HUES64 (cell line): ENCODE data around the gene TTC31.

Experiments used
- H3K27ac ChIP-seq: 2 replicates; pipeline ENCODE4 v1.7.0; 2013; ENCODE audit warnings: low read depth, low read length, inconsistent platforms
- H3K27me3 ChIP-seq: 2 replicates; pipeline ENCODE4 v1.6.1; 2013; ENCODE audit warnings: mild to moderate bottlenecking, low read length; ENCODE audit not compliant: insufficient read depth
- H3K36me3 ChIP-seq: 2 replicates; pipeline ENCODE4 v1.6.1; 2013; ENCODE audit warnings: mild to moderate bottlenecking, low read length; ENCODE audit not compliant: insufficient read depth
- H3K4me1 ChIP-seq: 2 replicates; pipeline ENCODE4 v1.6.1; 2013; ENCODE audit warnings: mild to moderate bottlenecking, low read length, moderate library complexity; ENCODE audit not compliant: insufficient read depth
- H3K4me3 ChIP-seq: 2 replicates; pipeline ENCODE4 v1.5.1; 2013; ENCODE audit warnings: mild to moderate bottlenecking, low read length, moderate library complexity
- H3K9ac ChIP-seq: 2 replicates; pipeline ENCODE4 v1.6.1; 2013; ENCODE audit warnings: mild to moderate bottlenecking, low read depth, low read length
- H3K9me3 ChIP-seq: 2 replicates; pipeline ENCODE4 v1.6.1; 2013; ENCODE audit warnings: low read depth, low read length; ENCODE audit not compliant: insufficient read depth
- WGBS: fragments of 150-250, 120-280 bp; methylation state at CpG from one replicate; pipeline ENCODE4 v1.1.7; 2013; ENCODE audit warnings: missing lambda C conversion rate; 5-methylcytosine and 5-hydroxymethylcytosine counted together

TTC31 gene

DNA sequence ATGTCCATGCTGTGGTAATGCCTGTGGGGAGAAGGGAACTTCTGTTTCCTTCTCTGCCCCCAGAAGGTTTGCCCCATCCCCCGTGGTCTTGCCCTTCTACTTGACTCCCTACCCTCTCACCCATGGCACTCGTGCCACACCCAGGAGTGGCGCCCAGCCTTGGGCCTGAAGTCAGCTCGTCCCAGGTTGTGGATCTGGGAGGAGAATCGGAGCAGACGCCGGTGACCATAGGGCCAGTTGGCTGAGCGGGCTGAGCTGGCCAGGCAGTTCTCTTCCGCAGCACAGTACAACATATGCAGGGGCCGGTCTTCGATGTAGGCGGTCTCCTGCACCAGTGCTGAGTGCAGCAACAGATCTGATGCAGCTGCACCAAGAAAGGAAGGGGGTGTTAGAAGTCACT is 51.5 kb downstream of the TTC31 start:
- H3K36me3 ChIP-seq: peaks cover 30% of the 10 kb centered on the region
- 0 out of 2 replicates have a peak, but pooled peaks cover 4% of the 10 kb centered on the region for H3K4me1 ChIP-seq
- 95% methylated on average over 12 of the region's 12 CpGs for whole genome bisulfite sequencing
- H3K9me3 ChIP-seq: no peaks in the 10 kb centered on the region
- no peak overlapping the region for H3K9ac ChIP-seq
- H3K4me3 ChIP-seq: no peak overlapping the region
- H3K27ac ChIP-seq: no peak overlapping the region
- no peaks in the 10 kb centered on the region for H3K27me3 ChIP-seq

DNA sequence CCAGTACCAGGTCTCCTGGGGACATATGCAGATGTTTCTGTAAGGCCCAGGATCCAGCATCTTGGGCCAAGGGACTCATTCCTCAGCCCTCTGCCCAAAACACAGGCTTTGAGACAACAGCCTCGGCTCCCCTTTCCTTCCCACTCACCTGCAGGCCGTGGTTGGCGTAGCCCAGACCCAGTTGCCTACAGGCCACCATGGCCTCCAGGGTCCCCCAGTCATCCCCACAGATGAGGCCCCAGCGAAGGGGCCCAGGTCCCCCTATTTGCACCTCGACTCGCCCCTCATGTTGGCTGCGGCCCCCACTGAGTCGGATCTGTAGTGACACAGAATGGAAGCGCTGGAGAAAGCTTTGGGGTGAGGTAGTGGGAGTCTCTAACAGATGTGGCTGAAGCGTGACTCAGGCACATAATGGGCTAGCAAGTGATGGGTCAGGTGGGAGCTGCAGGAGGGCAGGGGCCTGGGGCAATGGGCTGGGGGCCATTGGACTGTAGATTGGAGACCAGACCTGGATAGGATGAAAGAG is 52.6 kb downstream of the TTC31 start:
- Histone ChIP-seq H3K36me3 (peaks cover 32% of the 10 kb centered on the region), H3K27me3 (no peaks in the 10 kb centered on the region), H3K27ac (no peak overlapping the region), H3K9ac (no peak overlapping the region), H3K4me3 (no peak overlapping the region), H3K4me1 (0 out of 2 replicates have a peak, but pooled peaks cover 4% of the 10 kb centered on the region), H3K9me3 (no peaks in the 10 kb centered on the region)
- WGBS: 95% methylated on average over 10 of the region's 10 CpGs

DNA sequence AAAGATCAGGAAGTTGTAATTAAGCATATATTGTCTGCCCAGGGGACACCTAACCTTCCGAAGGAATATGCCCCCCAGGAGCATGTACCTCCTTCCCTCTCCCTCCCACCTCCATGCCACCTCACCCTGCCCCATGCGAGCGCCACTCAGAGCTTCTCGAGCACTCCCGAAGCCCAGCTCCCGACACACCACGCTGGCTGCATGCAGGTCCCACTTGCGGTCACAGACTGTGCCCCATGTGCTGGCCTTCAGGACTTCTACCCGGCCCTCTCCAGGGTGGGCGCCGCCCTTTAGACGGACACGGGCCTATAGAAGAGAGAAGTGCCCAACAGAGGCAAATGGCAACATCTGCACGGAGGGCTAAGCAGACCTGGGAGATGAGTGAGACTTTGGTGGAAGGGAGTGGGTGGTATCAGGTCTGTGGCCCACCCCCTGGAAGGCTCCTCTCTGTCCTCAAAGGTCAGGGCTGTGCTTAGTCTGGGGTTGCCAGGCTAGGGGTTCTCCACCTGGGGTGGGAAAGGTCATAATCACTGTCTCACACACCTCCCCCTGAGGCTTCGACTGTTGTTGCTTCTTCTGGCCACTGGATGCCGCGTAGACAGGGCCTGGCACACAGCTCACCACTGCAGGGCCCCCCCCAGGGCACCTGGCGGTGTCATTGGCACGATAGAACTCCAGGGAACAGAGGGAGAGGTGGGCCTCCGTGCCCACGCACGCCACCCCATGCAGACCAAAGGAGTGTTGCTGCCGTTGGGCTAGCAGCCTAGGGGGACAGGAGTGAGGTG is 53.5 kb downstream of the TTC31 start:
- Histone ChIP-seq H3K9ac (no peak overlapping the region), H3K4me1 (0 out of 2 replicates have a peak, but pooled peaks cover 4% of the 10 kb centered on the region), H3K9me3 (no peaks in the 10 kb centered on the region), H3K27me3 (no peaks in the 10 kb centered on the region), H3K36me3 (peaks cover 27% of the 10 kb centered on the region), H3K27ac (no peak overlapping the region), H3K4me3 (no peak overlapping the region)
- 93% methylated on average over 23 of the region's 23 CpGs for WGBS

DNA sequence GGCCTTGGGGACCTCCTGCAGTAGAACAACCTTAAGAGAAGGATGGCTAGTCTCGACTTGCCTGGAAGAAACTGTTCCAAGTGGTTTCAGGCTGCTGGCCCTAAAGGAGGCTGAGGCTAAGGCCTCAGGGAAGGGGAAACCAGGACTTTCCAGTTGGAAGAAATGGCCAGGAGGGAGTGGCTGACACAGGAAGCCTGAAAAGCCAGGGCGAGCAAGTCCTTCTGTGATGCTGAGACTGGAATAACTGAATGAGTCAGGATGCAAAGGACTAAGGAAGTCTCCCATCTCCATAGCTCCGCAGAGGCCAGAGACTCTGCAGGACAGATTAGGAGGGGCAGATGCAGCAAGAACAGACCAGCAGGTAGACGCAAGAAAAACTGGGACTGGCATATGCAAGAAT is 54.3 kb downstream of the TTC31 start:
- Histone ChIP-seq H3K4me3 (no peak overlapping the region), H3K4me1 (0 out of 2 replicates have a peak, but pooled peaks cover 4% of the 10 kb centered on the region), H3K9me3 (no peaks in the 10 kb centered on the region), H3K9ac (no peak overlapping the region), H3K27me3 (no peaks in the 10 kb centered on the region), H3K36me3 (peaks cover 20% of the 10 kb centered on the region), H3K27ac (no peak overlapping the region)
- 74% methylated on average over 4 of the region's 4 CpGs for WGBS

DNA sequence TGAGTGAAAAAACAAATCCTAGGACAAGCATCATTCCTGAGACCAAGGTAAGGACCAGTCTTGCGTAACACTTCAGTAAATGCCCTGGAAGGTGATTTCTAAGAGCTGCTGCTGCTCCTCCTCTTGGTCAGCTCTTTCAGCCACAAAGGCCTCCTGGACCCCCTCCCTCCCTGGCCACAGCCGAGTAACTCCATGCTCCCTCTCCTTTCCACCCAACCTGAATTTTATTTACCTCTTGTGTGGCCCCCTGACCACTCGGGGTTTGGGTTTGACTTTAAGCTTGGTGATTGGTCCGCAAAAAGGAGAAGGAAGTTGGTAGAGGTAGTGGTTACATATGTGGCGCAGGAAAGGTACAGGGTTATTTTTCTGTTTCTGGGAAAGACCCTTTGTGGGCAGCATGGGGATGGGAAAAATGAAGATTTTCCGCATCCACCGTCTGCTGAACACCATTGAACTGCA is 56.0 kb downstream of the TTC31 start:
- Histone ChIP-seq H3K9me3 (no peaks in the 10 kb centered on the region), H3K4me3 (no peak overlapping the region), H3K27me3 (no peaks in the 10 kb centered on the region), H3K27ac (no peak overlapping the region), H3K4me1 (0 out of 2 replicates have a peak, but pooled peaks cover 4% of the 10 kb centered on the region), H3K36me3 (peaks cover 2% of the 10 kb centered on the region), H3K9ac (no peak overlapping the region)
- WGBS: 90% methylated on average over 7 of the region's 7 CpGs

DNA sequence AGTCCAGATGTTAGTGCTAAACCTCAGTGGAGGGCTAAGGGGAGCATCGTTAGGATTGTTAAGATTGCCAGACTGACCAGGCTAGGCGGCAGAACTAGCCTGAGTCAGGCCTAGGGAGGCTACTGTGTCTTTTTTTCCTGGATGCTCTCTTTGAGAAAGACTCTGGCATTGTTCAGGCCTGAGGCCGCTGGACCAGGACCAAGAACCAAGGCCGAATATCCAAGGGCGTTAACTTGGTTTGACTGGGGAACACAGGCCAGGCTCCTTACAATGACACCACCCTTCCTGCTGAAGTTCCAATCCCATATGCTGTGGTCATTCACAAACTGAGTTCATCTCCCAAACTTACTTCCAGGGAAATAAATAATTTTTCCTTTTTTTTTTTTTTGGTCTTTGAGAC is 57.4 kb downstream of the TTC31 start:
- no peak overlapping the region for H3K4me3 ChIP-seq
- H3K27me3 ChIP-seq: no peaks in the 10 kb centered on the region
- 0 out of 2 replicates have a peak, but pooled peaks cover 4% of the 10 kb centered on the region for H3K4me1 ChIP-seq
- no peak overlapping the region for H3K27ac ChIP-seq
- no peaks in the 10 kb centered on the region for H3K9me3 ChIP-seq
- peaks cover 2% of the 10 kb centered on the region; the same call in 1 of the 2 replicates for H3K36me3 ChIP-seq
- no peak overlapping the region for H3K9ac ChIP-seq
- WGBS: 95% methylated on average over 5 of the region's 5 CpGs

DNA sequence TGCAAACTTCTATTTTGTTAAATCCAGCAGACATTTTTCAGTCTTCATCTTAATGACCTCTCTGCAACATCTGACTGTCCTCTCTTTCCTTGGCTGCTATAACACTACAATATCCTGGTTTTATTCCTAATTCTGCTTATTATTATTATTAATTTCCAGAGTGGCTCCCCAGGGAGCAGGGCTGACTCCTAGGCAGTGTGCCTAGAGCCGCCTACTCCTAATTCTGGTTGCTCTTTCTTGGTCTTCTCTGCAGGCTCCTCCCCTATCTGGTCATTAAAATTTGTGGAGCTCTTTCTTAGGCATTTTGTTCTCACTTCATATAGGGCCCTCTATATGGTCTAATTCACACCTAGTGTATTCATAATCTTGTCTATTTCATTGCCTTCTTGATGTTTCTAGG is 60.1 kb downstream of the TTC31 start:
- H3K4me3 ChIP-seq: no peak overlapping the region
- no peak overlapping the region for H3K9ac ChIP-seq

More for the DNA sequence above, 60.1 kb downstream of the TTC31 start:
- Histone ChIP-seq H3K4me1 (0 out of 2 replicates have a peak, but pooled peaks cover 4% of the 10 kb centered on the region), H3K27me3 (peaks cover 10% of the 10 kb centered on the region), H3K36me3 (peaks cover 2% of the 10 kb centered on the region; the same call in 1 of the 2 replicates), H3K27ac (no peak overlapping the region), H3K9me3 (no peaks in the 10 kb centered on the region)
- 89% methylated on average over 1 of the region's 1 CpG for whole genome bisulfite sequencing
